HG02588 (cell line): ENCODE data around the gene STAT5B.
"Not testable (repeated sequence)": the region's sequence is repeated elsewhere in the genome, so short reads cannot be mapped to it uniquely, and the experiment has no call there.

ENCODE experiments used
- ATAC-seq: cut with Tn5 transposase; IDR thresholded peaks from one replicate; pipeline ENCODE4 v1.9.1; 2021; ENCODE audit warnings: mild to moderate bottlenecking, moderate library complexity; ENCODE audit not compliant: unreplicated experiment

Gene STAT5B

DNA sequence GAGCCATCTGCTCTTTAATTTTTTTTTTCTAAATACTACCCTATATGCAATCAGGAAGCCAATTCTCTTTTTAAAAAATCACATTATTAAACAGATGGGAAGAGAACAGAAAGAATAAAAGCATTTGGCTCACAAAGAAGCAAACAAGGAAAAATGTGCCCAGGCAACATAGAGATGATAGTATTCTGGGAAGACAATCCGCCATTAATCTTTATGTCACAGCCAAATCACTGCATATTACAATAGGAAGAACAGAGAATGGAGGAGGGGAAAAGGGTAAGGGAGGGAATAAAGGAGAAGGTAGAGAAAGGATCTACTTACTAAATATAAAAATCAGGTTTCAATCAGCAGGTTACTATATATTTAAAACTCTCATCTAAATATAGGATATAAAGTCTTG is 34.3 kb downstream of the STAT5B start:
- ATAC-seq = no peak

DNA sequence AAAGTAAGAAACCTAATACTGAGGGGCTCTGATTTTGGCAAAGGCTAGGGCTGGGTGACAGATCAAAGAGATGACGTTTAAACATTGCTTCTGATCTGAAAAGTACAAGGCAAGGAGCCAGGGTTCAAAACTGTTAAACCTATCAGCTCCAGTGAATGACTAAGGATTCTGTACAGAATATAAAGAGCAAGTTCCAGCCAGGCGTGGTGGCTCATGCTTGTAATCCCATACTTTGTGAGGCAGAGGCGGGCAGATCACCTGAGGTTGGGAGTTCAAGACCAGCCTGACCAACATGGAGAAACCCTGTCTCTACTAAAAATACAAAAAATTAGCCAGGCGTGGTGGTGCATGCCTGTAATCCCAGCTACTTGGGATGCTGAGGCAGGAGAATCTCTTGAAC is 35.3 kb downstream of the STAT5B start:
- ATAC-seq = not testable (repeated sequence)

DNA sequence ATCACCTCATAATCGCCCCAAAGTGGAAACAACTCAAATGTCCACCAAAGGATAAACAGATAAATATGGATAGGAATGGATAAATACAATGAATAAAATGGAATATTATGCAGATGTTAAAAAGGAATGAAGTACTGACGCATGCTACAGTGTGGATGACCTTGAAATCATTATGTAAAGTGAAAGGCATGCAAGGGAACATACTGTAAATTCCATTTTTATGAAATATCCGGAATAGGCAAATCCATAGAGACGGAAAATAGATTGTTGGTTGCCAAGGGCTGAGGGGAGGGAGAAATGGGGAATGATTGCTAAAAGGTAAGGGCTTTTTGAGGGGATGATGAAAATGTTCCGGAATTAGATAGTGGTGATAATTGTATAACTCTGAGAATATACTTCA is 36.0 kb downstream of the STAT5B start:
- ATAC-seq = no peak

DNA sequence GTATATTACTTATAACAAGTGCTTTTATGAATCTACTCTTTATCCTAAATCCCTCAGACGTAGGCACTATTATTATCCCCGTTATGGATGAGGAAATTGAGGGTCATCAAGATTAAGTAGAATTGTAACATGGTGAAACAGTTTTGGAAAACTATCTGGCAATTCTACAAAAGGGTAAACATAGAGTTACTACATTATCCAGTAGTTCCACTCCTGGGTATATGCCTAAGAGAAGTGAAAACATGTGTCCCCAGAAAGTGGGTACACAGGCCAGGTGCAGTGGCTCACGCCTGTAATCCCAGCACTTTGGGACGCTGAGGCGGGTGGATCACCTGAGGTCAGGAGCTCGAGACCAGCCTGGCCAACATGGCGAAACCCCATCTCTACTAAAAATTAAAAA is 36.6 kb downstream of the STAT5B start:
- ATAC-seq = not testable (repeated sequence)

DNA sequence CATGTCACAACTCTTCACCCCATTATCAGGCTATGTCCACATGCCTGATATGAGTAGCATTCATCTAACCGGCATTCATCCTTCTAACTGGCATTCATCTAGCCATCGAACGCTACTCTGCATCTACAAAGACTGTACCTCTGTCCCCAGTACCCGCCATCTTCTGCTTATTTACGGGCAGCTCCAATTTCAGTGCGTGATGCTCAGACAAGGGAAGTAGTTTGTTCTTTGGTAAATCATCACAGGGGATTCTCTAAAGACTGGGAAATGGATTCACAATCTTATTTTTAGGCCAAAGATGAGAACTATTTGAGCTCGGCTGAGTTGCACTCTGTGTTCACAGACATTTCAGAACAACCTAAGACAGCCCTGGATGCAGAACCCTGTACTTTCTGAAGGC is 39.4 kb downstream of the STAT5B start:
- no peak for ATAC-seq

DNA sequence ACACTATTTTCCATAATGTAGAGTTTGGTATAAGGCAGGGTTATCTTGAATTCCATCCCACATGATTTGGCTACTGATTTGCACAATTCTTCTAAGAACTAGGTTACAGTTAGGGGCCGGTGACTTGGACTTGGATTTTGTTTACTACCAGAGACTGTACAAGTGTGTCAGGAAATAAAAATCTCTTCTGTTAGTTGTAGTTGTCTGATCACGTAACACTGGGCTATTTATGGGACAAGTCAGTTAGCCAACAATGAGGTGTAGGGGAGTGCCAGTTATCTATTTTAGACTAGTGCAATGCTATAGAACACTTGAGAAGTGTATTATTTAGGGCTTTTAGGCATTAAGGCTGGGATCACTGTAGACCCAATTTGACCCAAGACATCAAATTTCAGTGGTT is 42.2 kb downstream of the STAT5B start:
- ATAC-seq = no peak

DNA sequence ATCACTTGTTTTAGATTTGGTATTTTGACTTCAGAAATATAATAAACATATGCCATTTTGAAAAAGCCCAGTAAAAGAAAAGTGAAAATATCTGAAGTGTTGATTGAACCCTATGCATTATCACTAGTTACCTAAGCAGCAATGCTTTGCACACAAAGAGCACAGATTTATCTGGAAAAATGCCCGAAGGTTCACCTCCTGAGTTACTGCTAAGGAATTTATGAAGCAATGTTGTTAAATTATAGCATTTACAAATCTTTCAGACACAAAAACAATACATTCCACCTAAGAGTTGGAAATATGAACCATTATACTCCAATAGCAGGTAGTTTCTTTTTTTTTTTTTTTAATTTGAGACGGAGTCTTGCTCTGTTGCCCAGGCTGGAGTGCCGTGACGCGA is 43.0 kb downstream of the STAT5B start:
- ATAC-seq = no peak

DNA sequence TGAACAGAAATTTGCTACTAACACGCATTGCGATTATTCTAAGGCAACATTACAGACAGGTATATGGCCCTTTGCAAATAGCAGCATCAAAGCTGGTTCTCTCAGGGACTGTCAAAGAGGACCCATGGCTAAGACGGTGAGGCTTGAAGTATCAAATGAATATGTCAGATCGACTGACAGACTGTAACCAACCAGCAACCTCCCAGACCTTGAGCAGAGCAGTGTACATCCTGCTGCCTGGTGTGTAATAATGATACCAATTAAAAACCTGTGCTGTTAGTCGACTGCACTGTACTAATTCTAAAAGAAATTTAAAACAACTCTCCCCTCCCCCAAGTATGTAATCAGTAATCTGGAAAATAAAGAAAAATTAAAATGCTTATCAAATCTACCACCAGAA is 46.0 kb downstream of the STAT5B start:
- ATAC-seq = no peak

DNA sequence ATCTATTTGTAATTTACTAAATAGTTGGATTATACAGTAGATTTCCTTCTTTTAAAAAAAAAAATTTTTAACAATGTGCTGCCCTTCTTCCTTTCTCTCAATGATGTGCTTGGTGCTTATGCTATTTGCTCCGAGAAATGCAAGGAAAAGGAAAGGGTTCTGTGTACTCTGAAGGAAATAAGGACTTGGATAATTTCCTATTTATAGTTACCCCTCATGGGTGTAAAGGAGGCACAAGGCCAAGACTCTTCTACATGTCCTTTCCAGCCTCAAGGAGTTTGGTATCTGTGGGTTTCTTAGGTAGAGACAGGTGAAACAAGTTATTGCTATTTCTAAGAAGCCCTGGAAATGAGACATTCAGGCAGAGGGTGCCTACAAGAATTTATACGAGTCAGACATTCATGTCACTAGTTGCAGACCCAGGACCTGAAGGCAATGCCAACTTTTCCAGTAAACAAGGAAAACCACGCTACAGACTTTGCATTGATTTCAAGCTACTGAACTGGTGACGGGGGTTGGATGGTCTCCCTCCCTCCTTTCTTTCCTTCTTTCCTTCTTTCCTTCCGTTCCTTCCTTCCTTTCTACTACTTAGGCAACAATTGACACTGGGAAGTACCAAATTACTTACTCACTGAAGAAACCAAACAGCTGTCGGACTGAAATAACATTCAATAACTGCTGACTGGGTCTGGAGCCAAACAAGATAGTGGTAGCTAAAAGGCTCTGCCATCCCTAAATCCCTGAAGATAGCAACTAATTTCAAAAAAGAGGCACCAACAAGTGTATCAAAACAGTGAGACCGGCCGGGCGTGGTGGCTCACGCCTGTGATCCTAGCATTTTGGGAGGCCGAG is 48.1 kb downstream of the STAT5B start:
- no peak for ATAC-seq

DNA sequence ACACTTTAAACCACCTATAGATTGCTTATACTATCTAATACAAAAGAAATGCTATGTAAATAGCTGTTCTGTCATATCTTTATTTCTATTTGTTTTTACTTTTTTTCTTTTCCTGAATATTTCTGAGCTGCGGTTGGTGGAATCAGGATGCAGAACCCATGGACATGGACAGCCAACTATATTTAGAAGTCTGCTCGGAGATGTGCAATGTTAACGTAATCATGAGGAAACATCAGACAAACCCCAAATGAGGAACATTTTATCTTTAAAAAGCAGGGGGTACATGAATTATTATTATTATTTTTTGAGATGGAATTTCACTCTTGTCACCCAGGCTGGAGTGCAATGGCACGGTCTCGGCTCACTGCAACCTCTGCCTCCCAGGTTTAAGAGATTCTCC is 50.5 kb downstream of the STAT5B start:
- no peak for ATAC-seq

DNA sequence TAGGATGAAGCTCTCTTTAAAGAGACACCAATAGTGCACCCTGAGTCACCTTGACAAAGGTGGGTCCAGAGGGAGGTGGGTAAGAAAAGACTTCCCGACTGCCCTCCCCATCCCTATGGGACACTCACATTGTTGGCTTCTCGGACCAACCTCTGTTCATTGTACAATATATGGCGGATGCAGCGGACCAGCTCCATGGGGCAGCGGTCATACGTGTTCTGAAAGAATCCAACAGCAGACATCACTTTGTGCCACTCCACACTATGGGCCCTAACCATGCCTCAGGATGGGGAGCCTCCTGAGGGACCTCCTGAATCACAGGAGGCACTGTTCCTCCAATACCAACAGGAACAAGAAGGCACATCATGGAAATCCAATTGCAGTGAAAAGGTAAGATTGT is 51.5 kb downstream of the STAT5B start:
- no peak for ATAC-seq

DNA sequence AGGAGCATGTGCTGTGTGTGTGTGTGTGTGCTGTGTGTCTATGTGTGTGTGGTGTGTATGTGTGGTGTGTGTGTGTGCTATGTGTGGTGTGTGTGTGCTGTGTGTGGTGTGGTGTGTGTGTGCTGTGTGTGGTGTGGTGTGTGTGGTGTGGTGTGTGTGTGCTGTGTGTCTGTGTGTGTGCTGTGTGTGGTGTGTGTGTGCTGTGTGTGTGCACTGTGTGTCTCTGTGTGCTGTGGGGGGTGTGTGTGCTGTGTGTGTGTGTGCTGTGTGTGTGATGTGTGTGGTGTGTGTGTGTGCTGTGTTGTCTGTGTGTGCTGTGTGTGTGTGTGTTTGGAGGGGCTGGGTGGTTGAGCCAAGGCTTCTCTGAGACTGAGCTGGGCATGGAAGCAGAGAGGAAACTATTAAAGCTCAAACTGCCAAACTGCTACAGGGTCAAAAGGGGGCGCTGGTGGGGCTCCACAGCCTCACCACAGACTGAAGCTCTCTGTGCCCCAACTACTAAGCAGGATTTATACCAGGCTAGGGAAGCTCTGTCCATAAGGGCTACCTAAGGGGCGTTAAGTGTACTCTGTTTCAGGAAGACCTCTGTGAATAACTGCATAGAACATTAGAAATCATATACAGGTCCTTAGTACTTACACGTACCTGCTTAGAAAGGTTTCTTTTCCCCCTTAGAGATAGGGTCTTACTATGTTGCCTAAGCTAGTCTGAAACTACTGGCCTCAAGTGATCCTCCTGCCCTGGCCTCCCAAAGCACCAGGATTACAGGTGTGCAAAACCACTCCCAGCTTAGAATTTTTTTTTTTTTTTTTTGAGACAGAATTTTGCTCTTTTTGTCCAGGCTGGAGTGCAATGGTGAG is 54.1 kb downstream of the STAT5B start:
- no peak for ATAC-seq

DNA sequence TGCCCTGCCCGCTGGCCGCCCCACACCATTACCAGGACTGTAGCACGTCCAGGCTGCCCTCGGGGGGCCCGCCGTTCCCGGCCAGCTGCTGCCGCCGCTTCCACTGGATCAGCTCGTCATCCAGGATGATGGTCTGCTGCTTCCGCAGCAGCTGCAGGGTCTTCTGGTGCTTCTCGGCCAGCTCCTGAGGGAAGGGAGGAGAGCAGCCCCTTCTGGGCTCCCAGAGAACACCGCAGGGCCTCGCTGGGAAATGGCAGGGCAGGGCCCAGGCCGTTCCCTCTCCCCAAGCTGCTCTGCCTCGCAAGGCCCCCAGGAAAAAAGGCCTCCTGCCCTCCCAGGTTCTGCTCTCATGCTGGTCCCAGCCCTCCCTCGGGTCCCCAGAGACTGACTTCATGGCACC is 56.9 kb downstream of the STAT5B start:
- ATAC-seq = not testable (repeated sequence)

DNA sequence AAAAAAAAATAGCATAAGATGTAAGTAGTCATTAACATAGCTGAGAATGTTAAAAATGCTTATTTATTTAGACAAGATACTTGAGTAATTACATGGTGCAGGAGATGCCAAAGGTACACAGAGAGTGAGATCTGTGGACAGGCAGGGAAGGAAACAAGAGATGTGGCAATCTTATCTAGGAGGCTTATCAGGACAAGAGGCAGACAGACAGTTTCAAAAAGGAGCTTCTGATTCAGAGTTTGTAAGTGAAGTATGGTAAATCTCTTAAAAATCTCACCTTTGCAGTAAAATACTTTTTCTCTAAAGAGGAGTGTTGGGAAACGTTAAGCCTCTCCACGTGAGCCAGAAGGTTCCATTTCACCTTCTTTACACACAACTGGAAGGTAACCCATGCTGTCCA is 62.0 kb downstream of the STAT5B start:
- no peak for ATAC-seq

DNA sequence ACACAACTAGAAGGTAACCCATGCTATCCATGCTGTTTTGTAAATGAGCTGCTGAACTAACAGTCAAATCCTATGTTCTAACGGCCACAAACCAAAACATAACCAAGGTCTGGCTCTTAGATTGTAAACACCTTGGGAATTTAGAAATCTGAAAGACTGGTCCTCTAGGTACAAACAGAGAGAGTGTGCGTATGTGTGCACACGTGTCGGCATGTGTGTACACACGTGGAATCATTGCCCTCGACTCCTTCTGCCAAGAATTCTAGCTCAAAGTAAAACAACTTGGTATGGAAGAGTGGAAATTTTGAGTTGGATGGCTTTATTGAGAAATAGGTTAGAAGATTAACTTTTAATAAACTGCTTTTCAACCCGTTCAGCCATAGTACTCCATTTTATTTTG is 63.8 kb downstream of the STAT5B start:
- ATAC-seq = no peak

DNA sequence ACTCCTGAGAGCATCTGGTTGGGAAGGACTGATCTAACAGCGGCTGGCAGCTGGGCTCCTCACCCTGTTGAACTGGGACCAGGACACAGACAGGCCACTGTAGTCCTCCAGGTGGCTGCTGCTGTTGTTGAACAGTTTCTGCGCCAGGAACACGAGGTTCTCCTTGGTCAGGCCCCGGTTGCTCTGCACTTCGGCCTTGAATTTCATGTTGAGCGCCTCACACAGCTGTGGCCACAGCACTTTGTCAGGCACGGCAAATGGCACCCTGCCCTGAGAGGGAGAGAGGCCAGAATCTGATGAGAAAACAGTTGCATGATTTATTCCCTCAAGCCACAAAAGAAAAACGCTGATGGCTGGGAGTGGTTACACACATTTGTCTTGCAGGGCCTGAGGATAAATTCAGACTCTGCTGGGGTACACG is 64.3 kb downstream of the STAT5B start:
- not testable (repeated sequence) for ATAC-seq

DNA sequence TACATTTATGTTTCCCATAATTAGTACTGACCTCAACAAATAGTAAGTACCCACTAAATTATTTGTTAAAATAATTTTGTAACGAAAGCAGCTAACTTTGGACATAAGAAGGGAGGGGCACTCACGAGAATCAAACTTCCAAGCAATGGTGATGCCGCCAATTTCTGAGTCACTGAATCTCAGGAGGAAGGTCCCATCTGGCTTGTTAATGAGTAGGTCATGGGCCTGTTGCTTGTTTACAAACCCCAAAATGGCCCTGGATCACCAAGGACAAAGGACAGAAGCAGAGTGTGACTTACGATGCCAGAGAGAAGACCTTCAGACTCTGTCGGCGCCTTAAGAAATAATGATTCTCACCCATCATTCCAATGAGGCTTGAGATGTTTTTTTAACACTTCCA is 66.1 kb downstream of the STAT5B start:
- no peak for ATAC-seq

DNA sequence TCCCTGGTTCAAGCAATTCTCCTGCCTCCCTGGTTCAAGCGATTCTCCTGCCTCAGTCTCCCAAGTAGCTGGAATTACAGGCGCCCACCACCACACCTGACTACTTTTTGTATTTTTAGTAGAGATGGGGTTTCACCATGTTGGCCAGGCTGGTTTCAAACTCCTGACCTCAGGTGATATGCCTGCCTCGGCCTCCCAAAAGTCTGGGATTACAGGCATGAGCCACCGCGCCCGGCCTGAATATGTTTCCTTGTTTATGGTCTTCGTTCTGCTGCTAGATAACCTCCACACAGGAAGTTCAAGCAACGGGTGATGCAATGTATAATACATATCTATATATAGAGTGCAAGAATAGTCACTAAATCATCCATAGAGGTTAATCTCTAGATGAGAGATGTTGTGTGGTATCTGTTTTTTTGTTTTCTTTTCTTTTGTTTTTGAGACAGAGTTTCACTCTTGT is 70.0 kb downstream of the STAT5B start:
- ATAC-seq = not testable (repeated sequence)

DNA sequence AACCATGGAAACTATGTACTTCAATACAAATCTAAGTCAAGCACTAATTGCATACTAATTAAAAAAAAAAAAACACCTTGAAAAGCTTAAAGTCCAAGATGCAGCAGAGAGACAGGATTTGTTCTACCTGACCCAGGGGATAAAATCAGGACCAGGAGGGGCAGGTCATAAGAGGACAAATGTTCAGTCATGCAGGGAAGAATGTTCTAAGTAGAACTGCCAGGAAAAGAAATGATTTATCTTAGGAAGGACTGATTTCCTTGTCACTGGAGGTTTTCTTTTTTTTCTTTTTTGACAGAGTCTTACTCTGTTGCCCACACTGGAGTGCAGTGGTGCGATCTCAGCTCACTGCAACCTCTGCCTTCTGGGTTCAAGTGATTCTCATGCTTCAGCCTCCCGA is 72.8 kb downstream of the STAT5B start:
- no peak for ATAC-seq

DNA sequence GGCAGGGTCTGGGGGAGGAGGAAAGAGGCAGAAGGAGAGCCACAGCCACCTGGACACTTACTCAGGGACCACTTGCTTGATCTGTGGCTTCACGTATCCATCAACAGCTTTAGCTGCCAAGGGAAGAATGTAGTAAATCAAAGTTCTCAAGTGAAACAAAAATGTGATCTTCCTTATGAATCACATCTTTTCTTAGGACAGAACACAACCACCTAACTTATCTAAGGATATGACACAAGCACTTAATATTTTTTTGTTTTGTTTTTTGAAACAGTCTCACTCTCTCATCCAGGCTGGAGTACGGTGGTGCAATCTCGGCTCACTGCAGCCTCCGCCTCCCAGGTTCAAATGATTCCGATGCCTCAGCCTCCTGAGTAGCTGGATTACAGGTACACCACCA is 73.5 kb downstream of the STAT5B start:
- ATAC-seq = no peak

DNA sequence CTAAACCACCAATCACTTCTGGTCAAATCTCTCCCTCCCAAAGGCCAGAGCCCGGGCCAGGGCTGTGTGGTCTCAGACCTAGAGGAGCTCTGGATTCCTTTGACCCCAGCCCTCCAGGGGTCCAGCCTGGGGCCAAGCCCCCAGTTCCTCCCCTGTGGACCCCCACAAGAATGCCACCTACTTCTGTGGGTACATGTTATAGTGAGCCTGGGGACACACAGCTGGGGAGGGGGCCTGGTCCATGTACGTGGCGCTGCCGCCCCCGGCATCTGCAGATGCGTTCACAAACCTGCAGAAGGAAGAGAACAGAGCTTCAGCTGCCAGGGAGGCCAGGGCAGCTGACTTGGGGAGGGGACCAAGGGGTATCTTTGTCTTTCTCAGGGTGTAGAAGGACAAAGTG is 74.0 kb downstream of the STAT5B start:
- no peak for ATAC-seq

DNA sequence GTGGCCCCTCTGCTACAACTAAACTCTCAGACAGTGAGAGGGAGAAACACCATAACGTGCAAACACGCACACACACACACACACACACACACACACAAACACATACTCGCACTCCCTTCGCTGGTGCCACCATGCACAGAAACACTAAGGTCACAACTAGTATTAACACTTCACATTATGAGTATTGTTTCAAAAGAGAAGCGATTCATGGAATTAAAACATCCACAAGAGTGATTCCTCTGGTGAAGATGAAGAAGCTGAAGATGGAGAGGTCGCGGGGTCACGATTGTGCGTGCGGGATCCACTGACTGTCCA is 74.8 kb downstream of the STAT5B start:
- no peak for ATAC-seq
